CD14-positive monocyte (primary cell): ENCODE measurements around the gene WNT7A. TPM values are rescaled to one million over a fixed set of nuclear protein-coding genes. Genes with fewer than 3 reads are reported as not detected.

Source experiments
- DNase-seq, 3 donors: peaks; one replicate each; pipeline ENCODE4 v3.0.0-alpha.2; 2011 to 2022
- H2AFZ ChIP-seq: 2 replicates; pipeline ENCODE4 v1.6.0; 2012; ENCODE audit warnings: mild to moderate bottlenecking, low read depth, low read length, inconsistent platforms; ENCODE audit not compliant: insufficient read depth, poor library complexity, severe bottlenecking
- H3K27ac ChIP-seq, 2 donors: 1 replicate in 1 of 2; 2 replicates in 1 of 2; pipeline ENCODE4 v1.5.1; 2012 to 2013; ENCODE audit warnings: low read length in 2 of 2, control low read depth in 1 of 2, inconsistent platforms in 1 of 2, low read depth in 1 of 2, mild to moderate bottlenecking in 1 of 2
- H3K27me3 ChIP-seq, 2 donors: one replicate each; pipeline versions ENCODE4 v1.6.0 to v1.6.1; 2011 to 2013; ENCODE audit warnings: low read length in 2 of 2; ENCODE audit not compliant: control insufficient read depth in 2 of 2, insufficient read depth in 2 of 2
- H3K36me3 ChIP-seq, 2 donors: replicated peaks in 1 of 2; 1 replicate in 1 of 2; 2 replicates in 1 of 2; pipeline versions ENCODE4 v1.5.1 to v1.6.1; 2012 to 2013; ENCODE audit warnings: low read length in 2 of 2, control low read depth in 1 of 2, inconsistent platforms in 1 of 2, mild to moderate bottlenecking in 1 of 2; ENCODE audit not compliant: insufficient read depth in 2 of 2, control insufficient read depth in 1 of 2
- H3K4me1 ChIP-seq, 2 donors: 1 replicate in 1 of 2; 2 replicates in 1 of 2; pipeline versions ENCODE4 v1.5.1 to v1.6.1; 2012 to 2013; ENCODE audit warnings: low read length in 2 of 2, control low read depth in 1 of 2, inconsistent platforms in 1 of 2, mild to moderate bottlenecking in 1 of 2, moderate library complexity in 1 of 2; ENCODE audit not compliant: insufficient read depth in 2 of 2, control insufficient read depth in 1 of 2
- H3K4me2 ChIP-seq: replicated peaks from 2 replicates; pipeline ENCODE3; 2012; ENCODE audit warnings: low read length, moderate library complexity, mild to moderate bottlenecking; ENCODE audit not compliant: poor library complexity, severe bottlenecking; ENCODE audit errors: extremely low read depth
- H3K4me3 ChIP-seq, 3 experiments: fragments of 200-600 bp in 1 of 3; sonication (generic) in 1 of 3; replicated peaks in 1 of 3; 1 replicate in 2 of 3; 2 replicates in 1 of 3; pipeline ENCODE4 v1.5.1; 2011 to 2013; ENCODE audit warnings: low read length in 3 of 3, mild to moderate bottlenecking in 3 of 3, control low read depth in 2 of 3, low read depth in 2 of 3, inconsistent platforms in 1 of 3, moderate library complexity in 1 of 3
- H3K79me2 ChIP-seq: 2 replicates; pipeline ENCODE4 v1.6.0; 2012; ENCODE audit warnings: mild to moderate bottlenecking, control low read depth, inconsistent platforms, low read length, moderate library complexity; ENCODE audit not compliant: insufficient read depth
- H3K9ac ChIP-seq: 2 replicates; pipeline ENCODE4 v1.6.0; 2017; ENCODE audit warnings: low read length, mild to moderate bottlenecking; ENCODE audit not compliant: insufficient read depth, poor library complexity, severe bottlenecking
- H3K9me3 ChIP-seq, 2 donors: replicated peaks in 1 of 2; 1 replicate in 1 of 2; 2 replicates in 1 of 2; pipeline versions ENCODE4 v1.5.1 to v1.6.1; 2012 to 2013; ENCODE audit warnings: low read length in 2 of 2, control low read depth in 1 of 2; ENCODE audit not compliant: control insufficient read depth in 1 of 2, insufficient read depth in 1 of 2
- H4K20me1 ChIP-seq: 2 replicates; pipeline ENCODE4 v1.6.0; 2012; ENCODE audit warnings: mild to moderate bottlenecking, low read length, control low read depth, moderate library complexity; ENCODE audit not compliant: insufficient read depth
- H3K27ac Mint-ChIP-seq, 7 donors: one replicate each; pipeline ENCODE4 v1.8.0; 2020; ENCODE audit warnings: mild to moderate bottlenecking in 7 of 7, mixed read lengths in 7 of 7, moderate library complexity in 6 of 7, inconsistent platforms in 2 of 7
- H3K27me3 Mint-ChIP-seq, 3 donors: one replicate each; pipeline ENCODE4 v1.8.0; 2021 to 2022; ENCODE audit warnings: low read depth in 3 of 3, mild to moderate bottlenecking in 3 of 3, mixed read lengths in 3 of 3, moderate library complexity in 3 of 3, inconsistent platforms in 1 of 3
- H3K36me3 Mint-ChIP-seq, 2 donors: one replicate each; pipeline ENCODE4 v1.8.0; 2020; ENCODE audit warnings: mixed read lengths in 2 of 2, inconsistent platforms in 1 of 2, mild to moderate bottlenecking in 1 of 2
- H3K4me1 Mint-ChIP-seq: one replicate; pipeline ENCODE4 v1.8.0; 2020; ENCODE audit warnings: mild to moderate bottlenecking, mixed read lengths
- H3K4me3 Mint-ChIP-seq, 2 donors: one replicate each; pipeline ENCODE4 v1.8.0; 2020; ENCODE audit warnings: mild to moderate bottlenecking in 2 of 2, mixed read lengths in 2 of 2, moderate library complexity in 1 of 2
- H3K9me3 Mint-ChIP-seq, 7 donors: one replicate each; pipeline ENCODE4 v1.8.0; 2020 to 2022; ENCODE audit warnings: mixed read lengths in 7 of 7, mild to moderate bottlenecking in 6 of 7, moderate library complexity in 6 of 7, inconsistent platforms in 2 of 7
- WGBS: methylation state at CpG from one replicate; pipeline ENCODE4 v1.1.5; 2013; ENCODE audit warnings: missing lambda C conversion rate; ENCODE audit not compliant: insufficient coverage; 5-methylcytosine and 5-hydroxymethylcytosine counted together
- intact Hi-C, 2 donors: fragments of 100-400 bp; cut with micrococcal nuclease; formaldehyde crosslinking; loops; one replicate each; pipeline versions ENCODE4 v1.15.0 to v1.15.1; 2023
- polyA plus RNA-seq, 3 donors: library from polyadenylated mRNA; depleted of rRNA in 1 of 3; unstranded in 2 of 3; stranded (reverse) in 1 of 3; fragments of 300-500 nt in 2 of 3; fragments of >200 nt in 1 of 3; fragmentation: Illumina TruSeq in 2 of 3; gene quantifications; 1 replicate in 2 of 3; 2 replicates in 1 of 3; pipeline ENCODE4 v1.2.3, GENCODE V29; 2012 to 2021
- TF ChIP-seq, protein P1 (sequence below): fragments of 200-600 bp; IDR thresholded peaks from one replicate; pipeline ENCODE4 v1.8.0; 2022; ENCODE audit warnings: antibody characterized with exemption, mild to moderate bottlenecking

WNT7A gene
- polyA plus RNA-seq, 3 donors: not detected

DNA sequence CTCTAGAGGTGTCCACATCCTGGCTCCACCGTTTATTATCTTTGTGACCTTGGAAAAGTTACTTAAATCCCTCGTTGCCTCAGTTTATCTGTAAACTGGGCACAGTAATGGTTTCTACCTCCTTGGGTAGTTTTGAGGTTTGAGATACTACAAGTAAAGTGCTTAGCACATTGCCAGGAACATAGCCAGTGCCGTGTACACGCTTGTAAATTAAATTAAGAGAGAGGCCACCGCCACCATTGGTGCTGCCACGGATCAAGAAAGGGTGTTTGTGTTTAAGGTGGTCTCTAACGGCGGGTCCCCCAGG is 5.8 kb upstream of the WNT7A start:
- H3K9ac ChIP-seq: no peak overlapping the region
- 76% methylated on average over 5 of the region's 8 CpGs for WGBS
- intact Hi-C loops: no loop called here

DNA sequence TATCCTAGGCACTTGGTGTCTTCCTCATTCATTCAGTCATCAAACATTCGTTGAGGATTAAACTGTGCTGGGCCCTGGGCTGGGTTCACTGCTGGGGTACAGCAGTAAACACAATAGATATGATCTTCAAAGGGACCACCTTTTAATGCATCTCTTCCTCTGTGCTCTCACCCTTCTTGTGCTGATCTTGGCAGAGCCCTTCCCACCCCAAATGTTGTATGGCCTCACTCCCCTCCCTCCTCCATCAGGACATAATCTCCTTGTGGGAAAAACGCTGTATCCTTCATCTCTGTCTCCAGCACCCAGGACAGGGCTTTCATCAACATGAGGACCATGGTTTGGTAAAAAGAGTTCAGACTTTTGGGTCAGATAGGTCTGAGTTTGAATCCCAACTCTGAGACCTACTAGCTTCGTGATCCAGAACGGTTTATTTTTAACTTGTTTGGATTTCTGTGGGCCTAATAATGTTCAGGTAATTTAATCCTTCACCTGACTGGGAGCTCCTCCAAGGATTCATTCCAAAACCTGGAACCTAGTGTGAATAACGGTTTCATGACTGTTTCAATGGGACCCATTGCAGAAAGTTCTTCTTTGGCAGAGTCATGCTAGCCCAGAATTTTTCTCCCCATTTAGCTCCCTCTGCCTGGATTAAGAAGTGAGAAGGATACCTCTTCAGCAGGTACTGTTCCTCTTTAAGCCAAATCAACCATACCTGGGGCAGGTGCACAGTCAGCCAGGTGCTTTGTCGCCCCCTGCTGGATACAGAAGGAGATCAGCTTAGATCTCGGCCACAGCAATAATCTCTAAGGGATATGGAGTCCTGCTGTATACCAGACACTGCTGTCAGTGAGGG is 5.2 kb upstream of the WNT7A start:
- intact Hi-C loops: no loop called here
- Histone ChIP-seq H3K4me3 (no peak overlapping the region), H3K36me3 (no peaks in the 10 kb centered on the region), H4K20me1 (no peaks in the 10 kb centered on the region), H3K79me2 (no peaks in the 10 kb centered on the region), H3K27me3 (peaks cover 20 to 31% of the 10 kb centered on the region in 2 donors), H3K4me2 (no peak overlapping the region), H3K9ac (no peak overlapping the region), H3K27ac (no peak overlapping the region), H3K4me1 (peaks cover 3 to 4% of the 10 kb centered on the region in 2 donors), H2AFZ (no peak overlapping the region), H3K9me3 (peaks cover 0 to 15% of the 10 kb centered on the region in 2 donors)
- Mint-ChIP-seq H3K9me3 (peaks cover 0 to 4% (median 3%) of the 10 kb centered on the region in 7 donors), H3K4me3 (peak overlapping the region in 1 of 2 donors; percentile 2), H3K4me1 (no peaks in the 10 kb centered on the region), H3K27me3 (peaks cover 38 to 48% (median 46%) of the 10 kb centered on the region in 3 donors), H3K27ac (no peak overlapping the region), H3K36me3 (no peaks in the 10 kb centered on the region)
- WGBS: 30% methylated on average over 2 of the region's 7 CpGs
- peak in 1 of 3 donors; percentile 2 for DNase-seq
- TF ChIP-seq, protein P1, sequence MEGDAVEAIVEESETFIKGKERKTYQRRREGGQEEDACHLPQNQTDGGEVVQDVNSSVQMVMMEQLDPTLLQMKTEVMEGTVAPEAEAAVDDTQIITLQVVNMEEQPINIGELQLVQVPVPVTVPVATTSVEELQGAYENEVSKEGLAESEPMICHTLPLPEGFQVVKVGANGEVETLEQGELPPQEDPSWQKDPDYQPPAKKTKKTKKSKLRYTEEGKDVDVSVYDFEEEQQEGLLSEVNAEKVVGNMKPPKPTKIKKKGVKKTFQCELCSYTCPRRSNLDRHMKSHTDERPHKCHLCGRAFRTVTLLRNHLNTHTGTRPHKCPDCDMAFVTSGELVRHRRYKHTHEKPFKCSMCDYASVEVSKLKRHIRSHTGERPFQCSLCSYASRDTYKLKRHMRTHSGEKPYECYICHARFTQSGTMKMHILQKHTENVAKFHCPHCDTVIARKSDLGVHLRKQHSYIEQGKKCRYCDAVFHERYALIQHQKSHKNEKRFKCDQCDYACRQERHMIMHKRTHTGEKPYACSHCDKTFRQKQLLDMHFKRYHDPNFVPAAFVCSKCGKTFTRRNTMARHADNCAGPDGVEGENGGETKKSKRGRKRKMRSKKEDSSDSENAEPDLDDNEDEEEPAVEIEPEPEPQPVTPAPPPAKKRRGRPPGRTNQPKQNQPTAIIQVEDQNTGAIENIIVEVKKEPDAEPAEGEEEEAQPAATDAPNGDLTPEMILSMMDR: peak; percentile 65

More for the DNA sequence above, 5.8 kb upstream of the WNT7A start:
- Histone ChIP-seq H2AFZ (no peak overlapping the region), H3K4me2 (no peak overlapping the region), H4K20me1 (no peaks in the 10 kb centered on the region), H3K9me3 (peaks cover 0 to 15% of the 10 kb centered on the region in 2 donors), H3K27ac (no peak overlapping the region), H3K36me3 (no peaks in the 10 kb centered on the region), H3K79me2 (no peaks in the 10 kb centered on the region), H3K27me3 (peaks cover 14 to 26% of the 10 kb centered on the region in 2 donors), H3K4me3 (no peak overlapping the region), H3K4me1 (no peaks in the 10 kb centered on the region)
- peaks cover 33 to 45% (median 44%) of the 10 kb centered on the region in 3 donors for H3K27me3 Mint-ChIP-seq
- DNase-seq: no peak
- H3K4me3 Mint-ChIP-seq: no peak overlapping the region
- no peak overlapping the region for H3K27ac Mint-ChIP-seq
- H3K4me1 Mint-ChIP-seq: no peaks in the 10 kb centered on the region
- H3K36me3 Mint-ChIP-seq: no peaks in the 10 kb centered on the region
- H3K9me3 Mint-ChIP-seq: peaks cover 0 to 4% (median 3%) of the 10 kb centered on the region in 7 donors
- TF ChIP-seq, protein P1: no peak
